Medulla oblongata (tissue), 1 donor: ENCODE data around the gene HNRNPUL2.
A peak's percentile ranks its signal among the peaks of the same experiment; 100 is the strongest.

Source experiments
- DNase-seq: peaks from one replicate; pipeline ENCODE4 v3.0.0-alpha.2; 2015; ENCODE audit errors: extremely low spot score

The HNRNPUL2 gene

DNA sequence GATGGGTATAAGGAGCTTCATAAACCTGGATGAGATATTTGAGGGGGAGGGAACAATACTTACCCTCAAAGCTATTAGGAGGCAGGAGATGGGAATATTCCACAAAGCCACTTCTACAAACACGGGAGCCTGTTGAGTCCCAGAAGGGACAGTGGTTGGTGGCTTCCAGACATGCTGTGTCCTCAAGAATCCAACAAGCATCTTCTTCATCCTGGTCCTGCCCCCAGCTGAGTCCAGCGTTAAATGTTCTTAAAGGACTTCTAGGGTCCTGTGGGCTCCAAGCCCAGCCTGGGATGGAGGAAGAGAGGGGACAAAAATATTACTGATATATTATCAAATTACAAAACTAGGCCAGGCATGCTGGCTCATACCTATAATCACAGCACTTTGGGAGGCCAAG is 59.8 kb downstream of the HNRNPUL2 start:
- DNase-seq: no peak

DNA sequence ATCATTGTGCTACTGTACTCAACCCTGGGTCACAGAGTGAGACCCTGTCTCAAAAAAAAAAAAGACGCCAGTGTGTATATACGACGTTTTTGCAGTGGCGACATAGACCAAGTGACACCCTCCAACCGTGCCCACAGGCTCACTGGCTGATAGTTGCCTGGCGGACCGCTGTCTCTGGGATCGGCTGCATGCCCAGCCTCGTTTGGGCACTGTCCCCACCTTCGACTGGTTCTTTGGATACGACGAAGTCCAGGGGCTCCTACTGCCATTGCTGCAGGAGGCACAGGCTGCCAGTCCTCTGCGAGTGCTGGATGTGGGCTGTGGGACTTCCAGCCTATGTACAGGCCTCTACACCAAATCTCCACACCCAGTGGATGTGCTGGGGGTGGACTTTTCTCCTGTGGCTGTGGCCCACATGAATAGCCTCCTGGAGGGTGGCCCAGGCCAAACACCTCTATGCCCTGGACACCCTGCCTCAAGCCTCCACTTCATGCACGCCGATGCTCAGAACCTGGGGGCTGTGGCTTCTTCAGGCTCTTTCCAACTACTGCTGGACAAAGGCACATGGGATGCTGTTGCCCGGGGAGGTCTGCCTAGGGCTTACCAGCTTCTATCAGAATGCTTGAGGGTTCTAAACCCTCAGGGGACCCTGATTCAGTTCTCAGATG is 60.9 kb downstream of the HNRNPUL2 start:
- DNase-seq: no peak

GRCh38 chr11:62665599-62666258 is 61.5 kb downstream of the HNRNPUL2 start:
- DNase-seq: peak; percentile 39

- DNase-seq: peak; percentile 96
These were observed 62.1 kb downstream of the HNRNPUL2 start, which contains the start of the genes C11orf98 and CSKMT for GRCh38 chr11:62665075-62665598. C11orf98 (minus strand) TSS chr11:62665210; CDS start chr11:62665169, 41 bp downstream. CSKMT (plus strand) TSS chr11:62665312; CDS start chr11:62665880, 568 bp downstream.

- DNase-seq: no peak
These were observed 62.7 kb downstream of the HNRNPUL2 start for GRCh38 chr11:62664405-62665074.
